HepG2 (cell line): ENCODE data around the gene TRIM42. TPM values are rescaled to one million over a fixed set of nuclear protein-coding genes. Genes with fewer than 3 reads are reported as not detected.

Experiments
- ATAC-seq: fragments of 200-7000 bp; cut with Tn5 transposase; 3 replicates; pipeline ENCODE4 v1.9.1; 2020; ENCODE audit warnings: mild to moderate bottlenecking, moderate library complexity
- BruUV-seq: library from RNA; stranded (reverse); fragments of 400-500 nt; replicated peaks from 2 replicates; lab custom pipeline; 2021; lab: Mats Ljungman, UMichigan
- CTCF ChIA-PET: fragments of 300-600 bp; formaldehyde crosslinking; extraction: SDS; loops from one replicate; lab custom pipeline; 2021; ENCODE audit warnings: low total read pairs, inconsistent platforms, low intra/inter-chr PET ratio; lab: Yijun Ruan, JAX
- POLR2A ChIA-PET: fragments of 350-600 bp; sonication (Branson Sonifier 250); formaldehyde crosslinking; loops from one replicate; lab custom pipeline; 2020; ENCODE audit warnings: antibody characterized with exemption, inconsistent platforms; lab: Yijun Ruan, JAX
- DNase-seq: peaks from one replicate; pipeline ENCODE4 v3.0.0-alpha.2; 2015; ENCODE audit warnings: low spot score
- FAIRE-seq: peaks from 3 replicates; lab custom pipeline; 2011; peaks lifted over from hg19 to GRCh38; lab: Jason Lieb, UNC
- H2AFZ ChIP-seq: one replicate; pipeline ENCODE4 v1.6.1; 2011; ENCODE audit warnings: low read length, inconsistent platforms
- H3K27ac ChIP-seq: fragments of 300-600 bp; 3 replicates; pipeline ENCODE4 v1.8.0; 2011; ENCODE audit warnings: mixed run types, mild to moderate bottlenecking, mixed read lengths, low read length, inconsistent platforms; ENCODE audit not compliant: insufficient read depth; ENCODE audit errors: extremely low read length
- H3K27me3 ChIP-seq, 2 experiments: fragments of 200-600 bp in 1 of 2; 2 replicates in 1 of 2; 3 replicates in 1 of 2; pipeline versions ENCODE4 v1.6.0 to v1.8.0; 2011; ENCODE audit warnings: low read length in 2 of 2, mild to moderate bottlenecking in 2 of 2, moderate library complexity in 2 of 2, inconsistent platforms in 1 of 2; ENCODE audit not compliant: insufficient read depth in 2 of 2, control insufficient read depth in 1 of 2
- H3K36me3 ChIP-seq, 2 experiments: fragments of 200-600 bp in 1 of 2; replicated peaks in 1 of 2; 2 replicates in 1 of 2; 3 replicates in 1 of 2; pipeline versions ENCODE4 v1.5.1 to v1.8.0; 2011; ENCODE audit warnings: low read length in 2 of 2, inconsistent platforms in 1 of 2; ENCODE audit not compliant: insufficient read depth in 2 of 2, control insufficient read depth in 1 of 2
- H3K4me1 ChIP-seq: 2 replicates; pipeline ENCODE4 v1.5.1; 2012; ENCODE audit warnings: low read length, inconsistent platforms; ENCODE audit not compliant: insufficient read depth
- H3K4me2 ChIP-seq: 2 replicates; pipeline ENCODE4 v1.6.0; 2011; ENCODE audit warnings: low read depth, low read length, inconsistent platforms
- H3K4me3 ChIP-seq, 3 experiments: fragments of 200-600 bp in 1 of 3; sonication (generic), shearing (Covaris generic) in 1 of 3; replicated peaks in 1 of 3; 2 replicates each; pipeline ENCODE4 v1.5.1; 2011 to 2016; ENCODE audit warnings: low read length in 3 of 3, inconsistent platforms in 2 of 3, low read depth in 2 of 3, mild to moderate bottlenecking in 2 of 3, control low read depth in 1 of 3, mixed read lengths in 1 of 3; ENCODE audit not compliant: insufficient read depth in 1 of 3
- H3K79me2 ChIP-seq: one replicate; pipeline ENCODE4 v1.6.1; 2011; ENCODE audit warnings: low read length, inconsistent platforms; ENCODE audit not compliant: insufficient read depth
- H3K9ac ChIP-seq: 2 replicates; pipeline ENCODE4 v1.6.0; 2011; ENCODE audit warnings: mild to moderate bottlenecking, low read depth, low read length, inconsistent platforms; ENCODE audit not compliant: insufficient read depth
- H3K9me3 ChIP-seq: 2 replicates; pipeline ENCODE4 v1.5.1; 2012; ENCODE audit warnings: mild to moderate bottlenecking, low read length
- H4K20me1 ChIP-seq: 2 replicates; pipeline ENCODE4 v1.6.0; 2011; ENCODE audit warnings: inconsistent platforms, mild to moderate bottlenecking, low read length, moderate library complexity; ENCODE audit not compliant: insufficient read depth
- ELF3 ChIP-seq: IDR thresholded peaks from 2 replicates; pipeline ENCODE4 v1.6.1; 2016; ENCODE audit warnings: missing genetic modification reagents, missing compliant biosample characterization
- HHEX ChIP-seq: IDR thresholded peaks from 2 replicates; pipeline ENCODE4 v1.6.1; 2016; ENCODE audit warnings: control low read depth
- KDM5B ChIP-seq: sonication (generic); formaldehyde crosslinking; IDR thresholded peaks from 2 replicates; pipeline ENCODE4 v1.4.0; 2020; ENCODE audit warnings: missing genetic modification reagents, mild to moderate bottlenecking, borderline replicate concordance
- MYC ChIP-seq: sonication (generic); formaldehyde crosslinking; IDR thresholded peaks from 2 replicates; pipeline ENCODE4 v1.9.0; 2021; ENCODE audit warnings: missing genetic modification reagents, borderline replicate concordance
- RNF2 ChIP-seq: fragments of 450-650 bp; conservative IDR thresholded peaks from 2 replicates; pipeline ENCODE4 v1.6.1; 2016; ENCODE audit warnings: low read depth
- ZMYM4 ChIP-seq: sonication (generic); formaldehyde crosslinking; IDR thresholded peaks from 2 replicates; pipeline ENCODE4 v1.8.1; 2023; ENCODE audit warnings: mild to moderate bottlenecking, missing genetic modification reagents
- ZNF3 ChIP-seq: IDR thresholded peaks from 2 replicates; pipeline ENCODE4 v1.7.0; 2017; ENCODE audit warnings: inconsistent platforms
- ZNF430 ChIP-seq: sonication (generic); formaldehyde crosslinking; IDR thresholded peaks from 2 replicates; pipeline ENCODE4 v1.9.0; 2021; ENCODE audit warnings: mild to moderate bottlenecking, missing genetic modification reagents
- ZNF737 ChIP-seq: sonication (generic); formaldehyde crosslinking; IDR thresholded peaks from 2 replicates; pipeline ENCODE4 v1.5.0; 2020; ENCODE audit warnings: missing genetic modification reagents, mild to moderate bottlenecking, borderline replicate concordance
- ZNF784 ChIP-seq: sonication (generic); formaldehyde crosslinking; IDR thresholded peaks from 2 replicates; pipeline ENCODE4 v1.5.1; 2020; ENCODE audit warnings: missing genetic modification reagents, mild to moderate bottlenecking, borderline replicate concordance
- WGBS: methylation state at CpG from one replicate; pipeline ENCODE4 v1.1.6; 2017; ENCODE audit warnings: low lambda C conversion rate; 5-methylcytosine and 5-hydroxymethylcytosine counted together
- in situ Hi-C: cut with HindIII; loops from 2 replicates; pipeline ENCODE4 v1.10.0; 2017; ENCODE audit warnings: low pct_unique_long_range_greater_than_20kb; ENCODE audit not compliant: extremely low pct_ligation_motif_present
- intact Hi-C: fragments of 100-400 bp; cut with micrococcal nuclease; formaldehyde crosslinking; loops from one replicate; pipeline ENCODE4 v1.10.0; 2022; ENCODE audit not compliant: unreplicated experiment
- polyA plus RNA-seq, 8 experiments: library from polyadenylated mRNA; depleted of rRNA in 3 of 8; stranded (reverse) in 7 of 8; unstranded in 1 of 8; fragments of >200 nt; fragmentation: Illumina TruSeq in 4 of 8; extraction: Trizol in 4 of 8; gene quantifications; 2 replicates each; pipeline versions ENCODE4 v1.2.1 to v1.2.3, GENCODE V29; 2011 to 2016; ENCODE audit warnings: low read depth in 4 of 8, missing spikeins in 1 of 8, mixed read lengths in 1 of 8; ENCODE audit not compliant: insufficient read depth in 1 of 8
- total RNA-seq, 5 experiments: library from RNA; depleted of rRNA; stranded (reverse); fragments of >200 nt; fragmentation: Illumina TruSeq; extraction: Trizol; gene quantifications; 2 replicates each; pipeline ENCODE4 v1.2.3, GENCODE V29; 2016; ENCODE audit warnings: low read depth in 1 of 5
- TF ChIP-seq, protein P1 (sequence below): IDR thresholded peaks from 2 replicates; pipeline ENCODE4 v1.6.1; 2016; ENCODE audit warnings: low read depth, control low read depth

TRIM42 gene
- total and polyA plus RNA-seq, 2 of the 13 experiments (the other 11 are each of a cell fraction or from before 2014, with no cell fraction given): not detected

DNA sequence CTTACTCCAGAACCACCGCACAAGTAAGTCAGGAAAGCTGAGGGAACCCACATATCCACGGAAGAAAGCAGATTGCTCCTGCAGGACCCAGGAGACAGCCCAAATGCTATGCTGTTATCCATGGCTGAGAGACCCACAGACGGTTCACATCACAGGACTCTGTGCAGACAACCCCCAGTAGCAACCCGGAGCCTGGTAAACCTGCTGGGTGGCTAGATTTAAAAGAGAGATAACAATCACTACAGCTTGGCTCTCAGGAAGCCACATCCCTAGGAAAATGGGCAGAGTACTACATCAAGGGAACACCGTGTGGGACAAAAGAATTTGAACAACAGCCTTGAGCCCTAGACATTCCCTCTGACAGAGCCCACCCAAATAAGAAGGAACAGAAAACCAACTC is 13.8 kb upstream of the TRIM42 start:
- FAIRE-seq (no peak), ATAC-seq (no peak), DNase-seq (no peak)
- no peak overlapping the region for H2AFZ ChIP-seq
- H3K9ac ChIP-seq: no peak overlapping the region
- no peaks in the 10 kb centered on the region for H4K20me1 ChIP-seq
- H3K4me3 ChIP-seq: no peak overlapping the region
- BruUV-seq: no TSS peak
- intact Hi-C loops (no loop called here), in situ Hi-C loops (no loop called here)
- POLR2A ChIA-PET: no interaction called here
- no peaks in the 10 kb centered on the region for H3K9me3 ChIP-seq
- 27% methylated on average over 5 of the region's 5 CpGs for WGBS
- no peak overlapping the region for H3K27ac ChIP-seq
- CTCF ChIA-PET: no interaction called here
- no peaks in the 10 kb centered on the region; a peak in 1 of 5 replicates for H3K27me3 ChIP-seq
- H3K36me3 ChIP-seq: no peaks in the 10 kb centered on the region
- H3K4me1 ChIP-seq: no peaks in the 10 kb centered on the region
- TF ChIP-seq, protein P1, sequence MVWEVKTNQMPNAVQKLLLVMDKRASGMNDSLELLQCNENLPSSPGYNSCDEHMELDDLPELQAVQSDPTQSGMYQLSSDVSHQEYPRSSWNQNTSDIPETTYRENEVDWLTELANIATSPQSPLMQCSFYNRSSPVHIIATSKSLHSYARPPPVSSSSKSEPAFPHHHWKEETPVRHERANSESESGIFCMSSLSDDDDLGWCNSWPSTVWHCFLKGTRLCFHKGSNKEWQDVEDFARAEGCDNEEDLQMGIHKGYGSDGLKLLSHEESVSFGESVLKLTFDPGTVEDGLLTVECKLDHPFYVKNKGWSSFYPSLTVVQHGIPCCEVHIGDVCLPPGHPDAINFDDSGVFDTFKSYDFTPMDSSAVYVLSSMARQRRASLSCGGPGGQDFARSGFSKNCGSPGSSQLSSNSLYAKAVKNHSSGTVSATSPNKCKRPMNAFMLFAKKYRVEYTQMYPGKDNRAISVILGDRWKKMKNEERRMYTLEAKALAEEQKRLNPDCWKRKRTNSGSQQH (CRISPR knock-in tag): no peak
- TF ChIP-seq ELF3 (CRISPR knock-in tag): no peak
- no peak for TF ChIP-seq RNF2
- no peak for TF ChIP-seq MYC (CRISPR knock-in tag)
- no peak for TF ChIP-seq ZNF737 (CRISPR knock-in tag)
- TF ChIP-seq ZNF784 (CRISPR knock-in tag): no peak
- no peak for TF ChIP-seq ZNF3 (CRISPR knock-in tag)
- no peak for TF ChIP-seq ZMYM4 (CRISPR knock-in tag)
- no peak for TF ChIP-seq ZNF430 (CRISPR knock-in tag)
- no peak for TF ChIP-seq KDM5B
- no peak for TF ChIP-seq HHEX
- no peak overlapping the region for H3K4me2 ChIP-seq
- no peaks in the 10 kb centered on the region for H3K79me2 ChIP-seq
